Vagina (tissue), 2 donors: ENCODE measurements around the gene IL20RB. TPM values are rescaled to one million over a fixed set of nuclear protein-coding genes. Genes with fewer than 3 reads are reported as not detected.

Source experiments
- DNase-seq, 2 donors: peaks; one replicate each; pipeline ENCODE4 v3.0.0-alpha.2; 2017; ENCODE audit errors: extremely low spot score in 2 of 2
- H3K27ac ChIP-seq: fragments of 200-600 bp; sonication (generic); one replicate; pipeline ENCODE4 v1.5.1; 2019
- H3K27me3 ChIP-seq: fragments of 200-600 bp; sonication (generic); one replicate; pipeline ENCODE4 v1.5.1; 2019
- H3K36me3 ChIP-seq, 2 donors: fragments of 200-600 bp; sonication (generic); one replicate each; pipeline ENCODE4 v1.5.1; 2017 to 2019
- H3K4me1 ChIP-seq: fragments of 200-600 bp; sonication (generic); one replicate; pipeline ENCODE4 v1.5.1; 2019
- H3K4me3 ChIP-seq, 2 donors: fragments of 200-600 bp; sonication (generic); 1 replicate in 1 of 2; 2 replicates in 1 of 2; pipeline ENCODE4 v1.5.1; 2016 to 2019
- H3K9me3 ChIP-seq: fragments of 200-600 bp; sonication (generic); one replicate; pipeline ENCODE4 v1.5.1; 2019
- POLR2A ChIP-seq, 2 donors: fragments of 450-650 bp; IDR thresholded peaks; one replicate each; pipeline ENCODE4 v1.6.1; 2017; ENCODE audit warnings: antibody characterized with exemption in 2 of 2, mild to moderate bottlenecking in 2 of 2, moderate library complexity in 2 of 2
- POLR2AphosphoS5 ChIP-seq, 2 donors: sonication (generic); formaldehyde crosslinking; IDR thresholded peaks; one replicate each; pipeline ENCODE4 v1.9.0; 2017; ENCODE audit warnings: antibody characterized with exemption in 2 of 2, mild to moderate bottlenecking in 2 of 2, low read depth in 1 of 2; ENCODE audit not compliant: insufficient read depth in 1 of 2
- intact Hi-C: fragments of 100-400 bp; cut with DNase I; formaldehyde crosslinking; loops from one replicate; pipeline ENCODE4 v1.15.1; 2023
- total RNA-seq: library from RNA; depleted of rRNA; stranded (reverse); fragments of >200 nt; gene quantifications from one replicate; pipeline ENCODE4 v1.2.3, GENCODE V29; 2016
- TF ChIP-seq, protein P1 (sequence below), 3 experiments: fragments of 450-650 bp in 2 of 3; fragments of 200-600 bp in 1 of 3; sonication (generic) in 1 of 3; IDR thresholded peaks; one replicate each; pipeline ENCODE4 v1.5.1; 2017 to 2019; ENCODE audit warnings: antibody characterized with exemption in 3 of 3, mild to moderate bottlenecking in 2 of 3, moderate library complexity in 2 of 3

IL20RB gene
- total RNA-seq, 1 donor from 2014 or later, result 67.3 TPM

DNA sequence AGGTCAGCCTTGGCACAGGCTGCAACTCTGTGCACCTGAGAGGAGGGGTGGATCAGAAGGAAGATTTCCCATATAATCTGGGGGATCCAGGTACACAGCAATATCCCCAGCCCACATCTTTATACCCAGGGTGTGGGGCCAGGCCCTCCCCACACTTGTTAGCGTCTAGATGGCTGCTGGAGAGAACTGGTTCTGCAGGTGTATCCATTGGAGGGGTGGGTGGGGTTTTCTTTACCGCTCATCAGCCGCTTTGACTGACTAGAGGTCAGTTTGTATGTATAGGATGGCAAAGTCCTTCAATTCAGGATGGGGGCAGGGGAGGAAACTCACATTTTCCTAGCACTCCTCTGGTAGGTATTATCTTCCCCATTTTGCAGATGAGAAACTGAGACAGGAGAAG lies 92.5 kb downstream of the IL20RB start:
- Histone ChIP-seq H3K4me3 (no peak overlapping the region), H3K9me3 (no peaks in the 10 kb centered on the region), H3K4me1 (no peaks in the 10 kb centered on the region), H3K27ac (no peak overlapping the region), H3K27me3 (no peaks in the 10 kb centered on the region), H3K36me3 (no peaks in the 10 kb centered on the region)
- TF ChIP-seq, protein P1, sequence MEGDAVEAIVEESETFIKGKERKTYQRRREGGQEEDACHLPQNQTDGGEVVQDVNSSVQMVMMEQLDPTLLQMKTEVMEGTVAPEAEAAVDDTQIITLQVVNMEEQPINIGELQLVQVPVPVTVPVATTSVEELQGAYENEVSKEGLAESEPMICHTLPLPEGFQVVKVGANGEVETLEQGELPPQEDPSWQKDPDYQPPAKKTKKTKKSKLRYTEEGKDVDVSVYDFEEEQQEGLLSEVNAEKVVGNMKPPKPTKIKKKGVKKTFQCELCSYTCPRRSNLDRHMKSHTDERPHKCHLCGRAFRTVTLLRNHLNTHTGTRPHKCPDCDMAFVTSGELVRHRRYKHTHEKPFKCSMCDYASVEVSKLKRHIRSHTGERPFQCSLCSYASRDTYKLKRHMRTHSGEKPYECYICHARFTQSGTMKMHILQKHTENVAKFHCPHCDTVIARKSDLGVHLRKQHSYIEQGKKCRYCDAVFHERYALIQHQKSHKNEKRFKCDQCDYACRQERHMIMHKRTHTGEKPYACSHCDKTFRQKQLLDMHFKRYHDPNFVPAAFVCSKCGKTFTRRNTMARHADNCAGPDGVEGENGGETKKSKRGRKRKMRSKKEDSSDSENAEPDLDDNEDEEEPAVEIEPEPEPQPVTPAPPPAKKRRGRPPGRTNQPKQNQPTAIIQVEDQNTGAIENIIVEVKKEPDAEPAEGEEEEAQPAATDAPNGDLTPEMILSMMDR (IDR thresholded peaks at IDR 0.05), result no peak
- no peak for TF ChIP-seq POLR2AphosphoS5 (IDR thresholded peaks at IDR 0.05; ENCODE audit: insufficient read depth in 1 of 2, low read depth in 1 of 2)
- intact Hi-C loops, result no loop called here
- no peak for DNase-seq

DNA sequence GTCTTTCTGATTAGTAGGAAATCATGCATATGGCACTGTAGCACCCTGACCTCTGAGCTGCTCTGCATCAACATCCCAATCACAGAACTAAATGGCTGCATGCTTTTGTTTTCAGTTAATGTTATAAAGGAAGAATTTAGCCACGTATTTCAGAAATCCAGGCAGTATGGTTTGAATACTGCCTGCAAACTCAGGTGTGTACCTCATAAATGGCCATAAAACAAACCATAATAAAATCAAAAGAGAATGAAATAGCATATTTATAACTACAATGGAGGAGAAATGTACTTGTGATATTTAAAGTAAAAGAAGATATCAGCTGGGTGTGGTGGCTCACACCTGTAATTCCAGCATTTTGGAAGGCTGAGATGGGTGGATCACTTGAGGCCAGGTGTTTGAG lies 94.5 kb downstream of the IL20RB start:
- no peak for DNase-seq
- Histone ChIP-seq H3K36me3 (no peaks in the 10 kb centered on the region), H3K9me3 (no peaks in the 10 kb centered on the region), H3K27ac (no peak overlapping the region), H3K27me3 (no peaks in the 10 kb centered on the region), H3K4me1 (no peaks in the 10 kb centered on the region), H3K4me3 (no peak overlapping the region)
- intact Hi-C loops, result no loop called here
- TF ChIP-seq POLR2A (IDR thresholded peaks at IDR 0.05) (no peak), POLR2AphosphoS5 (IDR thresholded peaks at IDR 0.05; ENCODE audit: insufficient read depth in 1 of 2, low read depth in 1 of 2) (no peak)
- TF ChIP-seq, protein P1 (IDR thresholded peaks at IDR 0.05), result no peak

Other genes with a start within 250 kb of the IL20RB start
- gene STAG1, start 205.6 kb upstream of the IL20RB start, total RNA-seq, result 44.7 TPM
- gene SLC35G2, start 138.9 kb upstream of the IL20RB start, total RNA-seq, result 9.3 TPM
- 45.7 TPM for gene NCK1, start 95.8 kb upstream of the IL20RB start, total RNA-seq